NCI-H1092 (cell line): ENCODE results near the gene POLD1.
A peak's percentile ranks its signal among the peaks of the same experiment; 100 is the strongest.
"Not testable (repeated sequence)": the region's sequence is repeated elsewhere in the genome, so short reads cannot be mapped to it uniquely, and the experiment has no call there.

ENCODE experiments used
- DNase-seq: peaks from one replicate; lab custom pipeline; 2025; lab: John Stamatoyannopoulos, UW

Gene POLD1

GRCh38 chr19:50365434-50366306, 18.5 kb upstream of the POLD1 start, which contains the start of gene NAPSA:
TSS of gene NAPSA (minus strand) at chr19:50365639. CDS start at chr19:50365621, 18 bp downstream.
- no peak for DNase-seq

- DNase-seq: peak; percentile 36
Observed at GRCh38 chr19:50368649-50369570, 15.2 kb upstream of the POLD1 start.

GRCh38 chr19:50371914-50372475, 12.2 kb upstream of the POLD1 start:
- DNase-seq: no peak

- peak; percentile 91 for DNase-seq
Observed at GRCh38 chr19:50376166-50377050, 7.7 kb upstream of the POLD1 start, which contains the start of gene NR1H2. TSS of gene NR1H2 (plus strand) at chr19:50376457. CDS start at chr19:50377606, 1,149 bp downstream.

GRCh38 chr19:50377051-50377461, 7.1 kb upstream of the POLD1 start:
- no peak for DNase-seq

- no peak for DNase-seq
Observed at GRCh38 chr19:50377517-50377916, 6.6 kb upstream of the POLD1 start.

- no peak for DNase-seq
Observed at GRCh38 chr19:50378169-50378862, 5.8 kb upstream of the POLD1 start.

- no peak for DNase-seq
Observed at GRCh38 chr19:50378863-50379236, 5.3 kb upstream of the POLD1 start.

GRCh38 chr19:50379602-50380001, 4.5 kb upstream of the POLD1 start:
- no peak for DNase-seq

- DNase-seq: no peak
Observed at GRCh38 chr19:50380137-50380536, 4.0 kb upstream of the POLD1 start.

- no peak for DNase-seq
Observed at GRCh38 chr19:50380751-50381151, 3.4 kb upstream of the POLD1 start.

GRCh38 chr19:50381881-50382729, 2.0 kb upstream of the POLD1 start:
- DNase-seq: no peak

GRCh38 chr19:50383001-50383851, 921 bp upstream of the POLD1 start:
- DNase-seq: no peak

- no peak for DNase-seq
Observed at GRCh38 chr19:50384685-50385535, 763 bp downstream of the POLD1 start.

- no peak for DNase-seq
Observed at GRCh38 chr19:50387176-50387867, 3.2 kb downstream of the POLD1 start.

GRCh38 chr19:50387868-50388245, 3.7 kb downstream of the POLD1 start:
- no peak for DNase-seq

- not testable (repeated sequence) for DNase-seq
Observed at GRCh38 chr19:50390295-50390694, 6.1 kb downstream of the POLD1 start.
